Left hindlimb (tissue), 1 donor: ENCODE results near the gene ISCU.

Source experiments
- DNase-seq: peaks from one replicate; pipeline ENCODE4 v3.0.0-alpha.2; 2018

The ISCU gene

DNA sequence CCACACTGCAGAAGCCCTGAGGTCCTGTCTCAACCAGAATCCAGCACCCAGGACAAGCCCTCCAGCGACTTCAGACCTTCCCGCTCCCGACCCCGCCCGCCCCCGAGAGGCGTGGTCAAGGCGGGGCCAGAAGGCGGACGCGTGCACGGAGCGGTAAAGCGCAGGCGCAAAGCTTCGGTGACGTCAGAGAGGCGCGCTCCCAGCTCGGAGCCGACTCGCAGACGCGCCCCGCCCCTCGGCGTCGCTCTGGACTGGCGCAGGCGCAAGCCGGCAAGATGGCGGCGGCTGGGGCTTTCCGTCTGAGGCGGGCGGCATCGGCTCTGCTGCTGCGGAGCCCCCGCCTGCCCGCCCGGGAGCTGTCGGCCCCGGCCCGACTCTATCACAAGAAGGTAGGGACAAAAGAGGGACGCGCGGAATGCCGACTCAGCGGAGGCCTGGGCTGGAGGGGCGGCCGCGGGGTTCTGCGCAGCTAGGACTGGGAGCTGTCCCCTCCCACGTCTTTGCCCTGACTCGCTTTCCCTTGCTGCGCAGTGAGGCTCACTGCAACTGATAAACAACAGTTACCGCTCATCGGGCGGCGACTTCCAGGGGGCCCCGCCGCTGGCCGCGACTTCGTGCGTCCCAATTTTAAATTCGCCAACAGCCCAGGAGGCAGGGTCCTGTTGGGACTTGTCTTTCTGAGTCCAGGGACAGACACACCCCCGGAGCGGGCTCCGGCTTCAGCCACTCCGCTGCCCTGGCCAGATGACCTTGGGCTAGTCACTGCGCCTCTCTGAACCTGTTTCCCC is at the start of gene ISCU:
TSS of gene ISCU (plus strand) at position 249 of the 788 bp plus-strand sequence. CDS start at position 276, 27 bp downstream.
- DNase-seq, result peak; percentile 99

DNA sequence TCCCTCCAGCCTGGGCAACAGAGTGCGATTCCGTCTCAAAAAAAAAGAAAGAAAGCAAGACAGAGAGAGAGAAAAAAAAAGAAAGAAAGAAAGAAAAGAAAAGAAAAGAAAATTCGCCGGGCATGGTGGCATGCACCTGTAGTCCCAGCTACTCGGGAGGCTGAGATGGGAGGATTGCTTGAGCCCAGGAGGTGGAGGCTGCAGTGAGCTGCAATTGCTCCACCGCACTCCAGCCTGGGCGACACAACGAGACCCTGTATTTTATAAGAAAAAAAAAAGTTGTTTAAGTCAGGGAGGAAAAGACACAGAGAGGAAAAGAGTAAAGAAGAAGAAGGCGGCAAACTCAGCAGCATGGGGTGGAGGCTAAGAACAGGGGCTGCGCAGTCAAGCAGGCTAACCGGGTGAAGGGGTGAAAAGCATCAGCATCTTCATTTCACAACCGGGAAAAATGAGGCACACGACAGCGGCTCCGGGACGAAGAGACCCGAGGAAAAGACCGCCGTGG is 47.9 kb upstream of the ISCU start:
- no peak for DNase-seq

DNA sequence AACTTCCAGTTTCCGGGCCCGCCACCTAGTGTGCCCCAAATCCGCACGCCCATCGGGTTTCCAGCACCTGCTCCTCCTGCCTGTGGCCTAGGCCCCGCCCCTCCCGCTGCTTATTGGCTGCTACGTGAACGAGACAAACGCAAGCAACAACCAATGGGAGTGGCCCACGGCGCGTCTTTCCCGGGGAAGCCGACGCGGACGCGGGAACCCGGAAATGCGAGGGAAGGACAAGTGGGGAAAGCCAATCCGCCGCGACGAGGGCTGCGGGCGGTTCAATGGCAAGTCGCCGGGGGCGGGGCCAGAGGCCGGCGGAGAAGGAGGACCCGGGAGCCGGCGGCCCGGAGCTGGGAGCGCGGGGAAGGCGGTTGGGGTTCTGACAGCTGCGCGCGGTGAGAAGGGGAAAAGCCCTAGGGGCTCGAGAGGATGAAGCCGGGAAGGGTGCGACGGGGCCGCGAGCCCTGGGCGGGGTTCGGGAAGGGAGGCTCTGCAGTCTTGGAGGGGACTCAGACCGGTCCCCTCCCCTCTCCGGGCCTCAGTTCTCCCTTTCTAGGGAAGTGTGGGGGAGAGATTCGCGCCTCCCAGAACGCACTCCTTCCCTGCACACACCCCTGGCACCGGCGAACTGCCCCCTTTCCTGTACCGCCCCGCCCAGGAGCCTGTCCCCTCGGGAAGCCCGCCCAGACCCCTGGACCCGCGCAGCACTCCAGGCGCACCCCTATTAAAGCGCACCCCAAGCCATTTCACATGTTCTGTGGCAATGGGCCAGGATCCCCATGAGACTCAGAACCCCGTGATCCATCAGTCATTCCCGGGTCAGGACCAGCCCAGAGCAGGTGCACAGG is 47.2 kb upstream of the ISCU start, which contains the start of gene FICD:
TSS of gene FICD (plus strand) at position 305 of the 842 bp plus-strand sequence. CDS start 1,696 bp downstream, outside the sequence.
- peak; percentile 99 for DNase-seq

DNA sequence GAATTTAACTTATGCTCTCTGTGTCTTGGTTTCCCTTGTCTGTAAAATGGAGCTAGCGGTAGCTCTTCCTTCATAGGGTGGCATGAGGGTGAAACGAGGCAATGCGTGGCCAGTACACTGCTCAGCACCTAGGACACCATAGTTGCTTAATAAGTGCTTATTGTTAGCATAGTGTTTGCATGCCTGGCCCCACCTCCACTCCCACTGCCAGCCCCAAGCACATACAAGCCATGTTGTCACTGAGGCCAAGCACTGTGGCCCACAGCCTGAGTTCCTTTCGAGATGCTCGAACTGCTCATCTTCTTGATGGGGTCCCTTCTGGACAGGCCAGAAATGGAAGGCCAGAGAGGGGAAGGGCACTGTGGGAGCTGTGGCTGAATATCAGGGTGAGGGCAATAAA is 46.5 kb upstream of the ISCU start:
- no peak for DNase-seq

DNA sequence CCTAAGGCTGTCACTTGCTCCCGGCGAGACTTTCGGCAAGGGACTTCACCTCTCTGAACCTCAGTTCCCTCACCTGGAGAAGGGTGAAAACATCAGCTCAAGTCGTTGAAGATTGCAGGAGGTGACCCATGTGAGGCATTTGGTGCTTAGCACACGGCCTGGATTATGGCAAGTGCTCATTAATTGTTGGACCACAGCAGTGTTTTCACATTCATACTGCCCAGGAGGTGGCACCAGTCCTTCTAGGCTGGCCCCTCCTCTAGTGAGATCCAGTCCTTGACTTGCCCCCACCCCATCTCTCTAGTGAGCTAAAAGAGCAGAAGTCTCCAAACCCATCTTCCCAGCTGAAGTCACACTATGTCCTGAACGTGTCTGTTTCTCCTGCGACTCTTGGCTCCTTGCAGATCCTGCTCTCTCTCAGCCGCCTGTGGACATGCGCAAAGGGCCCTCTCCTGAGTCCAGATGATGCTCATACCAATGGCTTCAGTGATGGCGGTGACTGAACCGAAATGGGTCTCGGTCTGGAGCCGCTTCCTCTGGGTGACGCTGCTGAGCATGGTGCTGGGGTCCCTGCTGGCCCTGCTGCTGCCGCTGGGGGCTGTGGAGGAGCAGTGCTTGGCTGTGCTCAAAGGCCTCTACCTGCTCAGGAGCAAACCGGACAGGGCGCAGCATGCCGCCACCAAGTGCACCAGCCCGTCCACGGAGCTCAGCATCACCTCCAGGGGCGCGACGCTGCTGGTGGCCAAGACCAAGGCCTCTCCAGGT is 45.7 kb upstream of the ISCU start:
- no peak for DNase-seq

DNA sequence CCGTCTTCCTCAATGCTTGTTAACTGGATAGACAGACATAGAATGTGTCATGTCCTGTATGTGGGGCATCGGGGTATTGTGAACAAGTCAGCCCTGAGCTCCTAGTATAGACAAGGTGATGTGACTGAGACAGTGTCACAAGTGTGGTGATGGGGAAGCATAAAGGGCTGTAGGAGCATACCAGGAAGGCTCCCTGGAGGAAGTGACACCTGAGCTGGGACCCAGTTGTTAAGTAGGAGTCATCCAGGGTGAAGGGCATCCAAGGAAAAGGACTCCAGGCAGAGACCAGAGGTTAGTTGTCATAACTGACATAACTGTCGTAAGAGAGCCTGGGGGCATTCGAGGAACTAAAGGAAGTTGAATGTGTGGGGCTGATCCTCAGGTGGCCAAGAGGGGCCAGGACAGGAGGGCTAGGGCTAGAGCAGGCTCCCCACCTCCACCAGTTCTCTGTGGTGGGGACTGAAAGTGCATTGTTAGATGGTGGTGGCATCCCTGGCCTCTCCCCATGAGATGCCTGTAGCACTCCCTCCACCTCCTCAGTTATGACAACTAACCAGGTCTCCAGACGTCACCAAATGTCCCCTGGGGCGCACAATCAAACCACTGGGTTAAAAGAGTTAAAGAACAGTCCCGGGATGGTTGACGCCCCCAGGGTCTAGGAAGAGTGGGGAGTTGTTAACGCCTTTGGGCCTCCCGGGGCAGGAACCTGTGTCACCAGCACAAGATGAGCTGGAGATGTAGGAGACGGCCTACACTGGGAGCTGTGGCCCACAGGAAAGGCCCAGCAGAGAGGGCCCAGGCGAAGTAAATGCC is 44.9 kb upstream of the ISCU start:
- no peak for DNase-seq

DNA sequence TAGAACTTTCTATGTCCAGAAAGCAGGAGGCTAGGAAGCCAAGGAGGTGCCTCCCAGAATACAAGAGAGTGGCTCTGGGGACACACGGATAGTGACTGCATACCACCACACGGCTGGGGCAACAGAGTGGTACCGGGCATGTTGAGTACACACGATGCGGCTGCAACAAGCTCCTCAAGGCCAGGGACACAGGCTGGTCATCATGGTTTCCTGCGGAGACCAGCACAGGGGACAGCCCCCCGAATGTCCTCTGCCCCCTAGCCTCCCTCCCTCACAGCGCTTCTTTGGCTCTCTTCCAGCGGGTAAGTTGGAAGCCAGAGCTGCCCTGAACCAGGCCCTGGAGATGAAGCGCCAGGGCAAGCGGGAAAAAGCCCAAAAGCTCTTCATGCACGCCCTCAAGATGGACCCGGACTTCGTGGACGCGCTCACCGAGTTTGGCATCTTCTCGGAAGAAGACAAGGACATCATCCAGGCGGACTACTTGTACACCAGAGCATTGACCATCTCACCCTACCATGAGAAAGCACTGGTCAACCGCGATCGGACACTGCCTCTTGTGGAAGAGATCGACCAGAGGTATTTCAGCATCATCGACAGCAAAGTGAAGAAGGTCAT is 44.2 kb upstream of the ISCU start:
- DNase-seq, result no peak

DNA sequence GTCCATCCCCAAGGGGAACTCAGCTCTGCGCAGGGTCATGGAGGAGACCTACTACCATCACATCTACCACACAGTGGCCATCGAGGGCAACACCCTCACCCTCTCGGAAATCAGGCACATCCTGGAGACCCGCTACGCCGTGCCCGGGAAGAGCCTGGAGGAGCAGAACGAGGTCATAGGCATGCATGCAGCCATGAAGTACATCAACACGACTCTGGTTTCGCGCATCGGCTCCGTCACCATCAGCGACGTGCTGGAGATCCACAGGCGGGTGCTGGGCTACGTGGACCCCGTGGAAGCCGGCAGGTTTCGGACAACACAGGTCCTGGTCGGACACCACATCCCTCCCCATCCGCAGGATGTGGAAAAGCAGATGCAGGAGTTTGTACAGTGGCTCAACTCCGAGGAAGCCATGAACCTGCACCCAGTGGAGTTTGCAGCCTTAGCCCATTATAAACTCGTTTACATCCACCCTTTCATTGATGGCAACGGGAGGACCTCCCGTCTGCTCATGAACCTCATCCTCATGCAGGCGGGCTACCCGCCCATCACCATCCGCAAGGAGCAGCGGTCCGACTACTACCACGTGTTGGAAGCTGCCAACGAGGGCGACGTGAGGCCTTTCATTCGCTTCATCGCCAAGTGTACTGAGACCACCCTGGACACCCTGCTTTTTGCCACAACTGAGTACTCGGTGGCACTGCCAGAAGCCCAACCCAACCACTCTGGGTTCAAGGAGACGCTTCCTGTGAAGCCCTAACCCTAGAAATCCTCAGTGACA is 43.5 kb upstream of the ISCU start:
- no peak for DNase-seq

DNA sequence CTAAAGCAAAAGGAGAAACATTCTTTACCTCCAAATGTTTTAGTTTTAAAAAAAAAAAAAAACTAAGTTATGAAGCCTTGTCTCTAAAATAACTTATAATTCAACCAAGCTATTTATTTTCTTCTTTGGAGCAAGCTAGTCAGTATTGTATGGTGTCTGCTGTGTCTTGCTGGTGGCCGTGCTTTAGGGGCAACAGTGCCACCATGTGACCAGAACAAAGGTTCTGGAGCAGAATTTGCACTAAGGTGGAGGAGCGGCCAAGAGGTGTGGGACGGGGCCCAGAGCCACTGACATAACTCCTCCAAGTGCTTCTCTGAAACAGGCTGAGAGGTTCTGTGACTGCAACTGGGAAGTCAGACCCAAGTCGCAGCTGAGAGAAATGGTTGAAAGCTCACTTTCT is 42.8 kb upstream of the ISCU start:
- DNase-seq, result no peak

DNA sequence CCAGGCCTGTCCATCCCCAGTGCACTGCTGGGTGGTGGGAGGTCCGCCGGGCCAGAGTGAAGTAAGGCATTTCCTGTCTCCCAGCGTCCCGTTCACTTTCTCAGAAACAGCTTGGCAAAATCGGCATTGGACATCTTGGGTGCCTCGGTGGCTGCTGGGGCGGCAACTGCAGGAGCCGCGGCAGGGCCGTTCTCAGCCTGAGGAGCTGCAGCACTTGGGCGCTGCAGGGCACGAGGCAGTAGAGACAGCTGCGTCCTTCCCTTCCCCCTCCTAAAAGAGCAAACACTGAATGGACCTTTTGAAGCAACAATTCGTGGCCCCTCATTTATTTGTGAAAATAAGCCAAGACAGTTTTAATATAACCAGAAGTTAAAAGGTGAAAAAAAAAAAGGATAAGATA is 39.0 kb upstream of the ISCU start:
- DNase-seq, result no peak

DNA sequence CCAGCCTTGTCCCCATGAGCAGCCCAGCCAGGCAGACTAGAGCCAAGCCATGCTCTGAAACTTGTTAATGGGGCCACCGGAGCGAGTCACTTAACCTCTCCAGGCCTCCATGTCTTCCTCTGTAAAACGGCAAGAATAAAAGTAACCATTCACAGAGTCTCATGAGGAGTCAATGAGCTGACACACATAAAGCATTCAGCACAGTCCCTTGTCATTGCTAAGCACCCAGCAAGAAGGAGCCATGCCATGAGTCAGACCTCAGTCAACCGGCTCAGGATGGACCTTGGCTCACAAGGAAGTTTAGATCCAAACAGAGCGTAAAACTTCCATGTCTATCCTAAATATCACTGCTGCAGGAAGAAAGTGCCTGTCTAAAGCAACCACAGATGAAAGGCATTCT is 36.7 kb upstream of the ISCU start:
- DNase-seq, result no peak

DNA sequence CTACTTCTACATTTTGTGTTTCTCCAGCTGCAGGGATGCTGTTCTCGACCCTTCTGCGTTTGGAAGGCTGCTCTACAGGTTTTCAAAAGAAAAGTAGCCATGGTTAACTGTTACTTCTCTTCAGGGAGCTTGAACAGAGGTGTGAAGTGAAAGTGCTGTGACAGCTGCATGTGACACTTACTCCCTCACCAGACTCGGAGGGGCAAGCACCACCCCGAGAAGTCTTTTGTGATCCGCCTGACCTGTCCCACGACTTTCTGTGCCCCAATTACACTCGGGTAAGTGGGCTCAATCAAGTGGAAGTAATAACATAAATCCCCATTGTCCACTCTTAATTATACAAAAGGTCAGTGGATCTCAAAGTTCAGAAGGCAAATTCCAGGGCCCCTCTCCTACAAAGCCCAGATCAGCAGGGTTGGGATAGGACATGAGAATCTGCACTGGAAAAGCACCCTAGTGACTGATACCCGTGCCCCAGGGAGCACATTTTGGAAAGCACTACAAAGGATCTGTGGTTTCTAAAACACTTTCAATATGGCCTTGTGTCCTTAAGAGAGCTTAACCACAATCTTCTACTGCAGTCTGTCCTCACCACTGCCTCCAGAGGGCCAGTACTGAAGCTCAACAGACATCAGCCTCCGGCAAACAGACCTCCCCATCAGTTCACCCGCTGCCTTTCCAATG is 35.8 kb upstream of the ISCU start:
- DNase-seq, result no peak

DNA sequence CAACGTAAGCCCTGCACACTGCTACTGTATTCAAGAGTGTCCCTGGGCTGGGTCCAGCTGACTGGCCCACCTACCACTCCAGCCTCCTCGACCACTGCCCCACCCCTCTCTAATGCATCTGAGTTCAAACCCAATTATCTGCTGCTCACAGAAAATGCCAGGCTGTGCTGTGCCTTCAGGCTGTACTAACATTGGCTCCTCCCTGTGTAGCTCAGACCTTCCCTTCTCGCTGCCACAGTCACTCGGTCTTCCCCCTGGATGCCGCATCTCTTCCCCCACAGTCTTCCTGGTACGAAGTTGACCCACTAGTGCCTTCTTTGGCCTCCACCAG is 35.3 kb upstream of the ISCU start:
- DNase-seq, result no peak

DNA sequence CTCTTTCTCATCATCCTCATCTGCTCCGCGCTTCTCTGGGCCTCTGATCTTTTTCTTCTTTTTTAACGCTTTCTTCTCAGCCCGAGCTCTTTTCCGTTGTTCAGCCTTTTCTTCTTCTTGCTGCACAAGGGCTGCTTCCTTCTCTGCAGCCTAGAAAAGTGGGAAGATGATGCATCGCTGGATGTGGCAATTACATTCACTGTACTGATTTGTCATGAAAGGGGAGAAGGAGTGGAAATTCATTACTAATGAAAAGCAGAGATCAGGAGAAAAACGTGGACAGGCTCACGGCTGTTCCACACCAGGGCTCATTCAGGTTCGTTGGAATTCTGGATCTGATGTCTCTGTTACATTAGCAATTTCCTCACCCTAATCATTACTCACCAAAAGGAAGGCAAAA is 32.2 kb upstream of the ISCU start:
- no peak for DNase-seq

DNA sequence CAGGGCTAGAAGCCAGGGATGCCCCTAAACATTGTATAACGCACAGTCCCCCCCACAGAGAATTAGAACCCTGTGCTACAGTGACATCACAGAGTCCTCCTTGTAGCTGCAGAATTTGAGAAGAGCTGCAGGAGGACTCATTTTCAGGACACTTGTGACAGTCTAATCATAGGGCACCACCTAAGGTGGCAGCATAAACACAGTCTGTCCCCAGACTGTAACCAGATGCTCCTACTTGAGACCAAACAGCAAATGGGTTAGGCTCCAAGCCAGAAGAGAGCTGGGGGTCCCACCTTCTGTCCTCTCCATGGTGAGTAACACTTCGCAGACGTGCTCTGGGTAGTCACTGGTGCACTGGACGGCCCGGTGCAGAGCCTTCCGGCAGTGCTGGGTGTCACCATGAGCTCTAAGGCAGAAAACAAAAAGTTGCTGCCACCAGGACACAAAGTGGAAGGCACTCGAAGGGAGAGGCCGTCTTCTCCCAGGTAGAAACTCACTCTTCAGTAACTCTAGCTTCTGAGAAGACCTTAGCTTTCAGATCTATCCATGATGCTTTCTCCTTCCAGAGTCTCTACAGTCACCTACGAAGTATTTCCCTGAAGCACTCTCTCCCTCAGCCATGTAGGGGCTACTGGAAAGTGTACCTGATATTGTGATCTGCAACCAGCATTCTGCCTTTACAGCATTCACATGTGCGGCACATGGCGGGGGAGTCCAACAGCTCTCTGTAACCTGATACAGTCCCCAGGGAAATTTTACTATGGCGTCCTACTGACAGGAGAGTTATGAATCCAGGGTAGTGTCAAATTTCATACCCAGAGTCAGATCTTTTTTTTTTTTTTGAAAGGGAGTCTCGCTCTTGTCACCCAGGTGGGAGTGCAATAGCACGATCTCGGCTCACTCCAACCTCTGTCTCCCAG is 30.2 kb upstream of the ISCU start:
- DNase-seq, result no peak

DNA sequence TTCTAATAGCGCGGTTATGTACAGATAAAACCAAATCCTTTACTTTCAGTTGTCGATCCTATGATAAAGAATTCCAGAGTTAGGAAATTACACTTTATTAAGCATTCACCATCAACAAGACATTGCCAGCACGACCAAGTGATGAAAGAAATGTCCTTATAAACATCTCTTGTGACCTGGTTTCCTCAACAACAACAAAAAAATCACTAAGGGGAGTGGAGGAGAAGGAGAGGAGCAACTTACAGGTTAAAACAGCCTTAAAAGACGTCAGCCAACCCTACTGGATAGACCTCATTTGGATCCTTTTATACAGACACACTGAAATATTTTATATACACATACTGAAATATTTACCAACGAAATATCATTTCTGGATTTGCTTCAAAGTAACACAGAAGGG is 24.2 kb upstream of the ISCU start:
- DNase-seq, result no peak

DNA sequence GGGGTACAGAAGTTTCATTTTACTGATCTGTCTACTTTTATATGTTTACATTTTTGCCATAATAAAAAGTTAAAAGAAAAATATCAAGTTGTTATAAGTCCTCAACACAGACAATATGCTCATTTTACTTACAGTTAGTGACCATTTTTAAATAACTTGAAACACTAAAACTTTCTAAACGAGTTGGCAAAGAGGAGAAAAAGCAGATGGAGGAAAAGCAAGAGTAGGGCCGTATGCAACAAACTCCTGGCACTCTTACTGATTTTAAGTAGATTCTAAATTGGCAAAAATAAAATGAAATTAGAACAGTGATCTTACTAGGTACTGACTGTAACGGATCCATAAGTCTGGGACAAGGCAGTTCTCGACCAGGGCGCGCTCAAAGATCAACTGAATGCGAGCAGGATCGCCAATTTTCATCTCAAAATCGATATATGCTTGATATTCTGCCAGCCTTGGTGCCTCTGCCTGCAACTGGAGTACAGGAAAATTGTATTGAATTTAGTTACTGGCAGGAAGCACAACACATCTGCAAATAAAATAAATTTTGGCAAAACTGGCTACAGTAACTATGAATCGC is 23.7 kb upstream of the ISCU start:
- no peak for DNase-seq

DNA sequence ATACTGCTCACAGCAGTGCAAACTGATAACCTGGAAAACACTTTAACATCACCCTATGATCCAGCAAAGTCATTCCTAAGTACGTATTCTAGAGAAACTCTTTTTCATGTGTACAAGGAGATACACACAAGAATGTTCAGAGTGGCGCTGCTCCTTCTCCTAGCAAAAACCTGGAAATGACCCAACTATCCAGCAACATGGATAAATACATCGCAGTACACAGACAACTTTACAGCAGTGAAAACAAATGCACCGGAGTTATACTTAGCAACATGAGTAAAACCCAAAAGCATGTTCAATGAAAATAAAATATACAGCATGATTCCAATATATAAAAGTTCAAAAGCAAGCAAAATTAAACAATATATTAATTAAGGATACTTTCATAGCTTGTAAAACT is 20.1 kb upstream of the ISCU start:
- no peak for DNase-seq

DNA sequence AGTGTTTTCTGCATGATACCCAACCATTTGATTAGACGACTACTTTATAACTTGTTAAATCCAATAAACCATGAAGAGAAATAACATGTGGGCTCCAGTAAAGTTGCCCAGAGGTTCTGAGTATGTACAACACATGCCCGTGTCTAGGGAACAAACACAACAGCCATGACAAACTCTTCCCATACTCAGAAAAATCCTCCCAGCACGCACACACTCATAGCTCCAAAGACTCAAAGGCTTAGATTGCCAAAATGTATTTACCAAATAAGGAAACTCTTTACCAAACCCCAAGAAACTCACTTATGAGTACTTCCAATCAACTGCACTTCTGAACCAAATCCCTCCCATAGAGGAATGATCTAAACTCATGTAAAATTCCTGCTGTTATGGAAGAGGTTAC is 18.7 kb upstream of the ISCU start:
- no peak for DNase-seq
